GM06990 (cell line): ENCODE data around the gene ABR.

Experiments
- DNase-seq: peaks from one replicate; pipeline ENCODE4 v3.0.0-alpha.2; 2011; ENCODE audit not compliant: insufficient read length; ENCODE audit errors: extremely low read depth
- H3K27me3 ChIP-seq: replicated peaks from 2 replicates; pipeline ENCODE4 v1.6.0; 2011; ENCODE audit warnings: low read length; ENCODE audit not compliant: control insufficient read depth, insufficient read depth
- H3K36me3 ChIP-seq: 2 replicates; pipeline ENCODE4 v1.5.1; 2011; ENCODE audit warnings: low read length; ENCODE audit not compliant: control insufficient read depth, insufficient read depth
- H3K4me3 ChIP-seq: replicated peaks from 2 replicates; pipeline ENCODE4 v1.5.1; 2011; ENCODE audit warnings: low read depth, mild to moderate bottlenecking, control low read depth, low read length
- CTCF ChIP-seq: IDR thresholded peaks from 2 replicates; pipeline ENCODE4 v1.5.1; 2011; ENCODE audit warnings: low read length, control low read depth, mild to moderate bottlenecking, inconsistent platforms; ENCODE audit not compliant: insufficient read depth, poor library complexity, severe bottlenecking

The ABR gene

GRCh38 chr17:1188812-1189504, 9.2 kb upstream of the ABR start:
- no peaks in the 10 kb centered on the region for H3K27me3 ChIP-seq
- no peak for TF ChIP-seq CTCF
- H3K36me3 ChIP-seq: no peaks in the 10 kb centered on the region; the same call in 1 of the 2 replicates
- H3K4me3 ChIP-seq: peak overlapping the region; percentile 6; the same call in 1 of the 2 replicates
- DNase-seq: no peak

GRCh38 chr17:1186923-1187771, 7.4 kb upstream of the ABR start:
- no peak overlapping the region; the same call in 1 of the 2 replicates for H3K4me3 ChIP-seq
- DNase-seq: peak; percentile 83
- peak; percentile 99 for TF ChIP-seq CTCF
- no peaks in the 10 kb centered on the region; the same call in 1 of the 2 replicates for H3K36me3 ChIP-seq
- H3K27me3 ChIP-seq: no peaks in the 10 kb centered on the region

GRCh38 chr17:1186214-1186820, 6.5 kb upstream of the ABR start:
- TF ChIP-seq CTCF: no peak
- DNase-seq: no peak
- Histone ChIP-seq H3K36me3 (no peaks in the 10 kb centered on the region; the same call in 1 of the 2 replicates), H3K4me3 (no peak overlapping the region), H3K27me3 (no peaks in the 10 kb centered on the region)

GRCh38 chr17:1183171-1183873, 3.5 kb upstream of the ABR start:
- no peaks in the 10 kb centered on the region for H3K27me3 ChIP-seq
- no peak for TF ChIP-seq CTCF
- peak; percentile 85 for DNase-seq
- H3K36me3 ChIP-seq: no peaks in the 10 kb centered on the region; the same call in 1 of the 2 replicates
- H3K4me3 ChIP-seq: peak overlapping the region; percentile 29

GRCh38 chr17:1182811-1183170, 3.0 kb upstream of the ABR start:
- Histone ChIP-seq H3K36me3 (no peaks in the 10 kb centered on the region; the same call in 1 of the 2 replicates), H3K4me3 (peak overlapping the region; percentile 29), H3K27me3 (no peaks in the 10 kb centered on the region)
- peak; percentile 37 for DNase-seq
- TF ChIP-seq CTCF: no peak
